ENCODE data around the gene WDR1. TPM values are rescaled to one million over a fixed set of nuclear protein-coding genes. Genes with fewer than 3 reads are reported as not detected.
A peak's percentile ranks its signal among the peaks of the same experiment; 100 is the strongest.

WDR1 gene
- total and polyA plus RNA-seq, 2 of the 13 experiments (the other 11 are each of a cell fraction or from before 2014, with no cell fraction given): 106 to 198 TPM

GRCh38 chr4:10057023-10057395 lies 59.6 kb downstream of the WDR1 start (continued):
- TF ChIP-seq, protein P1, sequence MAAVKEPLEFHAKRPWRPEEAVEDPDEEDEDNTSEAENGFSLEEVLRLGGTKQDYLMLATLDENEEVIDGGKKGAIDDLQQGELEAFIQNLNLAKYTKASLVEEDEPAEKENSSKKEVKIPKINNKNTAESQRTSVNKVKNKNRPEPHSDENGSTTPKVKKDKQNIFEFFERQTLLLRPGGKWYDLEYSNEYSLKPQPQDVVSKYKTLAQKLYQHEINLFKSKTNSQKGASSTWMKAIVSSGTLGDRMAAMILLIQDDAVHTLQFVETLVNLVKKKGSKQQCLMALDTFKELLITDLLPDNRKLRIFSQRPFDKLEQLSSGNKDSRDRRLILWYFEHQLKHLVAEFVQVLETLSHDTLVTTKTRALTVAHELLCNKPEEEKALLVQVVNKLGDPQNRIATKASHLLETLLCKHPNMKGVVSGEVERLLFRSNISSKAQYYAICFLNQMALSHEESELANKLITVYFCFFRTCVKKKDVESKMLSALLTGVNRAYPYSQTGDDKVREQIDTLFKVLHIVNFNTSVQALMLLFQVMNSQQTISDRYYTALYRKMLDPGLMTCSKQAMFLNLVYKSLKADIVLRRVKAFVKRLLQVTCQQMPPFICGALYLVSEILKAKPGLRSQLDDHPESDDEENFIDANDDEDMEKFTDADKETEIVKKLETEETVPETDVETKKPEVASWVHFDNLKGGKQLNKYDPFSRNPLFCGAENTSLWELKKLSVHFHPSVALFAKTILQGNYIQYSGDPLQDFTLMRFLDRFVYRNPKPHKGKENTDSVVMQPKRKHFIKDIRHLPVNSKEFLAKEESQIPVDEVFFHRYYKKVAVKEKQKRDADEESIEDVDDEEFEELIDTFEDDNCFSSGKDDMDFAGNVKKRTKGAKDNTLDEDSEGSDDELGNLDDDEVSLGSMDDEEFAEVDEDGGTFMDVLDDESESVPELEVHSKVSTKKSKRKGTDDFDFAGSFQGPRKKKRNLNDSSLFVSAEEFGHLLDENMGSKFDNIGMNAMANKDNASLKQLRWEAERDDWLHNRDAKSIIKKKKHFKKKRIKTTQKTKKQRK (IDR thresholded peaks at IDR 0.05; ENCODE audit: low read length): no peak
- TF ChIP-seq NR2F1 (CRISPR knock-in tag; IDR thresholded peaks at IDR 0.05): no peak
- TF ChIP-seq ZNF264 (CRISPR knock-in tag; IDR thresholded peaks at IDR 0.05): no peak

DNA sequence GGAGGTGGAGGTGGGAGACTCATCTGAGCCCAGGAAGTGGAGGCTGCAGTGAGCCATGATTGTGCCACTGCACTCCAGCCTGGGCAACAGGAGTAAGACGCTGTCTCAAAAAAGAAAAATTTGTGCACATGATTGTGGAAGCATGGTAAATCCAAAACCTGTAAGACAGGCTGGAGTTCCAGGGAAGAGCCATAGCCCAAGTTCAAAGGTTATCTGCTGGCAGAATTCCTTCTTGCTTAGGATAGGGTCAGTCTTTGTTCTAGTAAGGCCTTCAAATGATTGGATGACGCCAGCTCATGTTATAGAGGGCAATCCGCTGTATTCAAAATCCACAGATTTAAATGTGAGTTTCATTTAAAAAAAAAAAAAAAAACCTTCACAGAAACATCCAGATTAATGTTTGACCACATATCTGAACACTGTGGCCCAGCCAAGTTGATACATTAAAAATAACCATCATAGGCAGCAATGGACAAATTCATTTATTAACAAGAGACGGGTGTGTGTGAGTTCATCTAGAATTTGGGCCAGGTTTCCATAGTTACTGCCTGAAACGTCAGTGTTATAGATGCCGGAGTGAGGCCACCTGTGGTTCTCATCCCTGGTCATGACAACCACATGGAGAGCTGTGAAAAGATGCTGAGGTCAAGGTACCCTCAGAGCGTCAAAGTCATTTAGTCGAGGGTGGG lies 60.1 kb downstream of the WDR1 start:
- CTCF ChIA-PET (ENCODE audit: low intra/inter-chr PET ratio, low total read pairs): no interaction called here
- peaks cover 39% of the 10 kb centered on the region for H3K4me1 ChIP-seq (ENCODE audit: insufficient read depth, low read length)
- no peaks in the 10 kb centered on the region for H3K79me2 ChIP-seq (ENCODE audit: insufficient read depth, low read length)
- no peaks in the 10 kb centered on the region for H4K20me1 ChIP-seq (ENCODE audit: insufficient read depth, low read length)
- BruUV-seq (replicated peaks): no TSS peak
- no peak overlapping the region for H3K4me3 ChIP-seq (replicated peaks in 1 of 3; ENCODE audit: insufficient read depth in 1 of 3, low read depth in 2 of 3, low read length in 3 of 3)
- peak; percentile 57 for DNase-seq (ENCODE audit: low spot score)
- H3K9me3 ChIP-seq (ENCODE audit: low read length): no peaks in the 10 kb centered on the region
- TF ChIP-seq MYC (CRISPR knock-in tag; IDR thresholded peaks at IDR 0.05; ENCODE audit: borderline replicate concordance) (no peak), CBFB (CRISPR knock-in tag; IDR thresholded peaks at IDR 0.05) (no peak), NR2F6 (IDR thresholded peaks at IDR 0.05) (peak; percentile 64), NR2F6 (CRISPR knock-in tag; IDR thresholded peaks at IDR 0.05) (no peak), HNF4A (CRISPR knock-in tag; IDR thresholded peaks at IDR 0.05) (peak; percentile 19; the same call in 1 of the 2 replicates)
- no peak overlapping the region for H2AFZ ChIP-seq (ENCODE audit: low read length)
- no peaks in the 10 kb centered on the region for H3K27me3 ChIP-seq (ENCODE audit: control insufficient read depth in 1 of 2, insufficient read depth in 2 of 2, low read length in 2 of 2)
- peak; percentile 61 for ATAC-seq
- H3K9ac ChIP-seq (ENCODE audit: insufficient read depth, low read depth, low read length): no peak overlapping the region
- 93% methylated on average over 8 of the region's 8 CpGs for WGBS (ENCODE audit: low lambda C conversion rate)
- POLR2A ChIA-PET: interaction anchor here (0.5 to 0.7 kb wide), 3 partner anchors 8 to 41 kb away, joined by 3 read pairs; no protein-coding TSS in a partner anchor
- no peaks in the 10 kb centered on the region for H3K36me3 ChIP-seq (replicated peaks in 1 of 2; ENCODE audit: control insufficient read depth in 1 of 2, insufficient read depth in 2 of 2, low read length in 2 of 2)
- no peak overlapping the region for H3K4me2 ChIP-seq (ENCODE audit: low read depth, low read length)
- intact Hi-C loops (cut with micrococcal nuclease; ENCODE audit: unreplicated experiment): no loop called here
- H3K27ac ChIP-seq (ENCODE audit: extremely low read length, insufficient read depth, low read length): no peak overlapping the region
- in situ Hi-C loops (cut with HindIII; ENCODE audit: extremely low pct_ligation_motif_present, low pct_unique_long_range_greater_than_20kb): no loop called here
- no peak for FAIRE-seq
